Karpas-422 (cell line): ENCODE data around the gene IREB2. TPM values are rescaled to one million over a fixed set of nuclear protein-coding genes. Genes with fewer than 3 reads are reported as not detected.
A peak's percentile ranks its signal among the peaks of the same experiment; 100 is the strongest.
"Not testable (repeated sequence)": the region's sequence is repeated elsewhere in the genome, so short reads cannot be mapped to it uniquely, and the experiment has no call there.

ENCODE experiments used
- DNase-seq: peaks from one replicate; pipeline ENCODE4 v3.0.0-alpha.2; 2015
- H2AFZ ChIP-seq: fragments of 200-600 bp; sonication (generic); 2 replicates; pipeline ENCODE4 v1.6.1; 2014; ENCODE audit warnings: antibody characterized with exemption, low read length, mixed read lengths
- H3K27ac ChIP-seq: fragments of 200-600 bp; sonication (generic); 2 replicates; pipeline ENCODE4 v1.5.1; 2014; ENCODE audit warnings: mild to moderate bottlenecking, low read length, moderate library complexity
- H3K27me3 ChIP-seq: fragments of 200-600 bp; sonication (generic); 2 replicates; pipeline ENCODE4 v1.6.1; 2014; ENCODE audit warnings: low read length, mixed read lengths
- H3K36me3 ChIP-seq: fragments of 200-600 bp; sonication (generic); 2 replicates; pipeline ENCODE4 v1.6.1; 2014; ENCODE audit warnings: low read length, mixed read lengths; ENCODE audit not compliant: insufficient read depth
- H3K4me1 ChIP-seq: fragments of 200-600 bp; sonication (generic); 2 replicates; pipeline ENCODE4 v1.6.1; 2014; ENCODE audit warnings: mild to moderate bottlenecking, low read length, mixed read lengths
- H3K4me2 ChIP-seq: fragments of 200-600 bp; sonication (generic); 2 replicates; pipeline ENCODE4 v1.6.1; 2014; ENCODE audit warnings: low read length, low read depth, mild to moderate bottlenecking; ENCODE audit not compliant: poor library complexity, severe bottlenecking
- H3K4me3 ChIP-seq: fragments of 200-600 bp; sonication (generic); 2 replicates; pipeline ENCODE4 v1.5.1; 2014; ENCODE audit warnings: mild to moderate bottlenecking, antibody characterized with exemption, low read length, mixed read lengths
- H3K79me2 ChIP-seq: fragments of 200-600 bp; sonication (generic); 2 replicates; pipeline ENCODE4 v1.6.1; 2014; ENCODE audit warnings: mild to moderate bottlenecking, low read length, mixed read lengths
- H3K9ac ChIP-seq: fragments of 200-600 bp; sonication (generic); 2 replicates; pipeline ENCODE4 v1.6.0; 2014; ENCODE audit warnings: low read length
- H3K9me2 ChIP-seq: fragments of 200-600 bp; sonication (generic), shearing (Covaris generic); replicated peaks from 2 replicates; pipeline ENCODE4 v1.6.0; 2014; ENCODE audit warnings: mild to moderate bottlenecking, low read length, moderate library complexity; ENCODE audit not compliant: insufficient read depth
- H3K9me3 ChIP-seq: fragments of 300-700, 200-600 bp; sonication (generic); 2 replicates; pipeline ENCODE4 v1.6.1; 2014; ENCODE audit warnings: low read length, mixed read lengths
- H4K20me1 ChIP-seq: fragments of 200-600 bp; sonication (generic); 2 replicates; pipeline ENCODE4 v1.6.1; 2014; ENCODE audit warnings: mild to moderate bottlenecking, antibody characterized with exemption, low read length, low read depth; ENCODE audit not compliant: insufficient read depth
- total RNA-seq: library from RNA; depleted of rRNA; stranded (reverse); fragments of >200 nt; shearing (Covaris generic); gene quantifications from 2 replicates; pipeline ENCODE4 v1.2.3, GENCODE V29; 2014; ENCODE audit warnings: low replicate concordance

The IREB2 gene
- total RNA-seq, 1 experiment from 2014 or later, result 36.2 TPM

DNA sequence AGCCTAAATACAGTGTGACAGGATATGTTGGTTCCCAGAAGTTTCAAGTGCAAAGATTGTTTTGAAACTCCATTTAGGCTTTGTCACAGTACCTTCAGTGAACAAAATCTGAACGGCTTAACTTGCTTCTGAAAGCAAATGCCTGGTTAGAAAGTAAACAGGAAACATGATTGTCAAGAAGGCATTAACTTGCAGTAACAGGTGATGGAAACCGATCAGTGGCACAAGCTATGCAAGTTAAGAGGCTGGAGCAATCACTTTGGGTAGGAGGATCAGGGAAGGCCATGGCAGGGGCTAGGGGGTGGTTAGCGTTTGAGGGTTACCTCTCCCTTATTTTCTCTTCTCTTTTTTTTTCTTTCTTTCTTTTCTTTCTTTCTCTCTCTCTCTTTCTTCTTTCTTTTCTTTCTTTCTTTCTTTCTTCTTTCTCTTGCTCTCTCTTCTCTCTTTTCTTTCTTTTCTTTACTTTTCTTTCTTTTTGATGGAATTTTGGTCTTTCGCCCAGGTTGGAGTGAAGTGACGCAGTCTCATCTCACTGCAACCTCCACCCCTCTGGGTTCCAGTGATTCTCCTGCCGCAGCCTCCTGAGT lies 71.8 kb downstream of the IREB2 start:
- DNase-seq, result peak; percentile 34
- H3K4me1 ChIP-seq, result peaks cover 8% of the 10 kb centered on the region
- H3K27me3 ChIP-seq, result no peaks in the 10 kb centered on the region
- no peaks in the 10 kb centered on the region for H4K20me1 ChIP-seq
- H2AFZ ChIP-seq, result no peak overlapping the region
- no peaks in the 10 kb centered on the region for H3K79me2 ChIP-seq
- no peak overlapping the region for H3K4me2 ChIP-seq
- H3K4me3 ChIP-seq, result no peak overlapping the region
- H3K9me2 ChIP-seq, result no peaks in the 10 kb centered on the region
- no peak overlapping the region for H3K9ac ChIP-seq
- H3K9me3 ChIP-seq, result no peaks in the 10 kb centered on the region
- no peaks in the 10 kb centered on the region for H3K36me3 ChIP-seq
- H3K27ac ChIP-seq, result no peak overlapping the region

DNA sequence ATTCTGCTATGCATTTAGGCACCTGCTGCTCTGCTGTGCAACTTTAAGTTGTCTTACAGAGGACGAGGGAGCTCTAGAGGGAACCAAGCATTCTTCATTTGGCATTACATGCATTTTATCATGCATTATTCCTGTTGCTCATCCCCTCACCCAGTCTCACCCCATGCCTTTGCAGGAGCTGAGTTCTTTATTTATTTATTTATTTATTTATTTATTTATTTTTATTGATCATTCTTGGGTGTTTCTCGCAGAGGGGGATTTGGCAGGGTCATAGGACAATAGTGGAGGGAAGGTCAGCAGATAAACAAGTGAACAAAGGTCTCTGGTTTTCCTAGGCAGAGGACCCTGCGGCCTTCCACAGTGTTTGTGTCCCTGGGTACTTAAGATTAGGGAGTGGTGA lies 82.0 kb downstream of the IREB2 start:
- not testable (repeated sequence) for H2AFZ ChIP-seq, H3K9ac ChIP-seq, H3K4me1 ChIP-seq, H3K4me2 ChIP-seq, H3K9me3 ChIP-seq, H3K4me3 ChIP-seq, H3K27ac ChIP-seq, H3K36me3 ChIP-seq, DNase-seq, H3K9me2 ChIP-seq, H3K27me3 ChIP-seq, H4K20me1 ChIP-seq, H3K79me2 ChIP-seq

DNA sequence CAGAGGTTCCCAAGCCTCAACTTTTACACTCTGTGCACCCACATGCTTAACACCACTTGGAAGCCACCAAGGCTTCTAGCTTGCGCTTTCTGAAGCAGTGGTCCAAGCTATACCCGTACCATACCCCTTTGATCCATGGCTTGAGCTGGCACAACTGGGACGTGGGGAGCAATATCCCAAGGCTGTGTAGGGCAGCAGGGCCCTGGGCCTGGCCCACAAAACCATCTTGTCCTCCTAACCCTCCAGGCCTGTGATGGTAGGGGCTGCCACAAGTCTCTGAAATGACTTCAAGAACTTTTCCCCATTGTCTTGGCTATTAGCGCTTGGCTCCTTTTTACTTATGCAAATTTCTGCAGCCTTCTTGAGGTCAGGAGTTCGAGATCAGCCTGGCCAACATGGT lies 86.2 kb downstream of the IREB2 start:
- Histone ChIP-seq H3K9me2 (no peaks in the 10 kb centered on the region), H4K20me1 (no peaks in the 10 kb centered on the region), H3K4me3 (no peak overlapping the region), H3K4me1 (no peaks in the 10 kb centered on the region), H3K27me3 (no peaks in the 10 kb centered on the region), H3K9ac (no peak overlapping the region), H3K36me3 (no peaks in the 10 kb centered on the region), H3K27ac (no peak overlapping the region), H3K79me2 (no peaks in the 10 kb centered on the region), H3K9me3 (no peaks in the 10 kb centered on the region), H2AFZ (no peak overlapping the region), H3K4me2 (no peak overlapping the region)
- DNase-seq, result peak; percentile 11

DNA sequence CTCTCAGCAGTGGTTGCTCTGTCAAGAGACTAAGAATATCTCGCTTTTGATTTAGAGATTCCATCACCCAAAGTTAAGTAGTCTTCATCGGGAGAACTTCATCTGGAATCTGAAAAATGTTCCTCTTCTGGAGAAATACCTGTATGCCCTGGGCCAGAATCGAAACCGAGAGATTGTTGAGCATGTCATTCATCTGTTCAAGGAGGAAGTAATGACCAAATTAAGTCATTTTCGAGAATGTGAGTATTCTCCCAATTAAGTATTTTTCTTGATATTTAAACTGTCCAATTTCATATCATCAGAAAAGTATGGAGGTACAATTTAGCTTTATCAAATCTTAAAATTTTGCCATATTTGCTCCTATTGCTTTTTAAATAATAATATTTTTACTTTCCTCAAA lies 89.3 kb downstream of the IREB2 start:
- H3K9ac ChIP-seq, result no peak overlapping the region
- DNase-seq, result no peak
- no peaks in the 10 kb centered on the region for H3K9me2 ChIP-seq
- H3K4me2 ChIP-seq, result no peak overlapping the region
- no peaks in the 10 kb centered on the region for H3K9me3 ChIP-seq
- no peak overlapping the region for H3K4me3 ChIP-seq
- no peaks in the 10 kb centered on the region for H3K27me3 ChIP-seq
- no peak overlapping the region for H2AFZ ChIP-seq
- no peaks in the 10 kb centered on the region; the same call in 1 of the 2 replicates for H3K4me1 ChIP-seq
- no peaks in the 10 kb centered on the region for H4K20me1 ChIP-seq
- no peaks in the 10 kb centered on the region for H3K36me3 ChIP-seq
- no peak overlapping the region for H3K27ac ChIP-seq
- H3K79me2 ChIP-seq, result no peaks in the 10 kb centered on the region

DNA sequence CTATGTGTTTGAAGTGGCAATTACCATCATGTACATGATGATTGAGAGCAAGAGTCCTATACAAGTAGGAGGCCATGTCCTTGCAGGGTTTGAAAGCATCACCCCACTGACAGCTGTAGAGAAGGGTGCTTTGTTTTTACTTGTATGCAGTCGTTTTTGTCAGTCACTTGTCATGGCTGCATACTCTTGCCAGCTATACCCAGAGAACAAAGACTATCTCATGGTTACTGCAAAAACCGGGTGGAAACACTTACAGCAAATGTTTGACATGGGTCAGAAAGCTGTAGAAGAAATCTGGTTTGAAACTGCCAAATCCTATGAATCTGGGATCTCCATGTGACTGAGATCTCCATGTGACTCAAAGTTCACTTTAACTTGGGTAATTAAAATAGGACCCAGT lies 95.3 kb downstream of the IREB2 start:
- no peaks in the 10 kb centered on the region; the same call in 1 of the 2 replicates for H3K4me1 ChIP-seq
- no peak overlapping the region for H3K4me3 ChIP-seq
- no peaks in the 10 kb centered on the region for H3K9me2 ChIP-seq
- no peak overlapping the region for H3K9ac ChIP-seq
- no peaks in the 10 kb centered on the region for H3K9me3 ChIP-seq
- peak; percentile 9 for DNase-seq
- no peaks in the 10 kb centered on the region for H3K79me2 ChIP-seq
- no peak overlapping the region for H2AFZ ChIP-seq
- no peak overlapping the region for H3K4me2 ChIP-seq
- no peaks in the 10 kb centered on the region for H3K36me3 ChIP-seq
- no peaks in the 10 kb centered on the region for H3K27me3 ChIP-seq
- no peak overlapping the region for H3K27ac ChIP-seq
- no peaks in the 10 kb centered on the region for H4K20me1 ChIP-seq

DNA sequence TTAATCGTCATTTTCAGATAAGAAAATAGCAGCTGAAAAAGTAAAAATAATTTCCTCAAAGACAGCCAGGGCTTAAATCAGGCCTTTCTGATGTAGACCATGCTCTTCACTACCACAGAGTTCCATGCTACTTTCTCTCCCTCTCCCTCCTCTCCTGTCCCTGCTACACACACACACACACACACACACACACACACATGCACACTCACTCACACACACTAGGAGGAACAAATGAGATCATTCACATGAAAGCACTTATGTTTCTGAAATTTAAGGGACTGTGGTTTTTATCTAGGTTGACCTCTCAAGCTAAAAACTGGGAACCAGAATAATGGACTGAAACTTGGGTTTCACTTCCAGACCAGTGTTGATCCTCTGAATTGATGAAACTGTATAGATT lies 98.1 kb downstream of the IREB2 start:
- Histone ChIP-seq H3K9ac (no peak overlapping the region), H2AFZ (no peak overlapping the region), H3K27ac (no peak overlapping the region), H4K20me1 (no peaks in the 10 kb centered on the region), H3K27me3 (no peaks in the 10 kb centered on the region), H3K4me2 (no peak overlapping the region), H3K9me2 (no peaks in the 10 kb centered on the region), H3K79me2 (peaks cover 10% of the 10 kb centered on the region), H3K4me1 (peaks cover 5% of the 10 kb centered on the region), H3K36me3 (no peaks in the 10 kb centered on the region), H3K4me3 (no peak overlapping the region), H3K9me3 (no peaks in the 10 kb centered on the region)
- DNase-seq, result peak; percentile 33

DNA sequence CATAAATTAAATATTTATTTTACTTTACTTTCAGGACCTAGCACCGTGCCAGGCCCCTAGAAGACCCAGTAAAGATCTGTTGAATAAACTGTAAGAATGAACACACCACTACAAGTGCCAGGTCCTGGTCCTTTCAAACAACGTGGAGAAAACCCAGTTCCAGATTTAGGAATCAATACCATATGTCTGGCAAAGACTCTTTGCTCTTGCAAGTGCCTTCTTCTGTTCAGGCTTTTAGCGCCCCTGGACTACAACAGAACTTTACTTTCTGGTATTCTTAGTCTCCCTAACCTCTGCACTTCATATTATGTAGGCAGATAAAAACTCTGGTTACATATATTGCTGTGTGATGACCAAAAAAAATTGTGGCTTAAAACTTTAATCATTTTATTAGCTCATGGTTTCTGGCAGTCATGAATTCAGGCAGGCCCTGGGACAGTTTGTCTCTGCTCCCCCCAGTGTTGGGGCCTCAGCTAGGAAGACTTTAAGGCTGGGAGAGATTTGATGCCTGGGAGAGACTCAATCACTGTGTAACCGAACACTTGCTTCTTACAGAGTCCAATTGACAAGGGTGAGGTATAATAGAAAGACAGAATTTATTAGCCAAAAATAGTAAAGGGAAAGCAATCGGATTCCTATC lies 99.4 kb downstream of the IREB2 start:
- H3K27ac ChIP-seq, result no peak overlapping the region
- peaks cover 22% of the 10 kb centered on the region for H3K79me2 ChIP-seq
- H2AFZ ChIP-seq, result no peak overlapping the region
- H3K4me2 ChIP-seq, result no peak overlapping the region
- H3K36me3 ChIP-seq, result peaks cover 9% of the 10 kb centered on the region; the same call in 1 of the 2 replicates
- no peaks in the 10 kb centered on the region for H3K27me3 ChIP-seq
- H3K4me1 ChIP-seq, result peaks cover 15% of the 10 kb centered on the region
- H4K20me1 ChIP-seq, result peaks cover 4% of the 10 kb centered on the region; the same call in 1 of the 2 replicates
- DNase-seq, result peak; percentile 40
- no peak overlapping the region for H3K4me3 ChIP-seq
- H3K9me3 ChIP-seq, result no peaks in the 10 kb centered on the region
- H3K9ac ChIP-seq, result no peak overlapping the region
- no peaks in the 10 kb centered on the region for H3K9me2 ChIP-seq

DNA sequence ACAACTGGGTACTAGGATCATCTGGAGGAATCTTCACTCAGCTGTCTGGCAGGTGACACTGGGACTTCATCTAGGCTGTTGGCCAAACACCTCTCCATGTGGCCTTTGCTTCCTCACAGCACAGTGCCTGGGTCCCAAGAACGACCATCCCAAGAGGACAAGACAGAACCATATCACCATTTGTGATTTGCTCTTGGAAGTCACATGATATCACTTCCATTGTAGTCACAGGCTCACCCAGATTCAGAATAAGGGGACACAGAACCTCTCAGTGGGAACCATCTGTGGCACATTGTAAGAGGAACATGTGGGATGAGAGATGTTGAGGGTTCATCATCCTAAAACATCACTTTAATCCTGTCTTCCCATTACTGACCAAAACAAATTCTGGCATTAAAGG lies 100.3 kb downstream of the IREB2 start:
- no peak overlapping the region for H3K9ac ChIP-seq
- H3K79me2 ChIP-seq, result peaks cover 30% of the 10 kb centered on the region
- H3K9me3 ChIP-seq, result no peaks in the 10 kb centered on the region
- peaks cover 17% of the 10 kb centered on the region; the same call in 1 of the 2 replicates for H3K36me3 ChIP-seq
- DNase-seq, result peak; percentile 32
- no peaks in the 10 kb centered on the region for H3K27me3 ChIP-seq
- no peaks in the 10 kb centered on the region for H3K9me2 ChIP-seq
- H4K20me1 ChIP-seq, result peaks cover 10% of the 10 kb centered on the region; the same call in 1 of the 2 replicates
- H3K4me2 ChIP-seq, result no peak overlapping the region
- H3K27ac ChIP-seq, result no peak overlapping the region
- H3K4me3 ChIP-seq, result no peak overlapping the region
- H2AFZ ChIP-seq, result no peak overlapping the region
- peaks cover 17% of the 10 kb centered on the region for H3K4me1 ChIP-seq
